H1 (cell line): ENCODE data around the gene SAFB2.

Experiments
- EZH2 ChIP-seq: fragments of 200-600 bp; sonication (generic); IDR thresholded peaks from 2 replicates; pipeline ENCODE4 v1.7.1; 2012; ENCODE audit warnings: low read depth, mild to moderate bottlenecking, moderate library complexity, low read length, inconsistent platforms; ENCODE audit not compliant: severe bottlenecking
- HDAC6 ChIP-seq: IDR thresholded peaks from one replicate; pipeline ENCODE4 v1.7.1; 2012; ENCODE audit warnings: low read depth, mild to moderate bottlenecking, inconsistent platforms, low read length, moderate library complexity
- JUN ChIP-seq: IDR thresholded peaks from 2 replicates; pipeline ENCODE4 v1.6.1; 2011; ENCODE audit warnings: low read depth, mild to moderate bottlenecking, improper control_type of control experiment, low read length
- POLR2A ChIP-seq, 2 experiments: IDR thresholded peaks; 1 replicate in 1 of 2; 2 replicates in 1 of 2; pipeline ENCODE4 v1.6.1; 2011; ENCODE audit warnings: low read depth in 2 of 2, low read length in 2 of 2, mild to moderate bottlenecking in 2 of 2; ENCODE audit errors: control extremely low read depth in 1 of 2
- POLR2AphosphoS5 ChIP-seq: IDR thresholded peaks from 2 replicates; pipeline ENCODE4 v1.6.1; 2011; ENCODE audit warnings: low read depth, low read length
- SIN3A ChIP-seq, 2 experiments: IDR thresholded peaks in 1 of 2; conservative IDR thresholded peaks in 1 of 2; 2 replicates each; pipeline ENCODE4 v1.6.1; 2011 to 2012; ENCODE audit warnings: low read length in 2 of 2, improper control_type of control experiment in 1 of 2, low read depth in 1 of 2, mild to moderate bottlenecking in 1 of 2
- SP4 ChIP-seq: IDR thresholded peaks from 2 replicates; pipeline ENCODE4 v1.6.1; 2012; ENCODE audit warnings: low read length, inconsistent platforms
- SRF ChIP-seq: IDR thresholded peaks from 2 replicates; pipeline ENCODE4 v1.6.1; 2011; ENCODE audit warnings: mild to moderate bottlenecking, low read depth, low read length, moderate library complexity
- SUZ12 ChIP-seq: fragments of 200-600 bp; sonication (generic); IDR thresholded peaks from 2 replicates; pipeline ENCODE4 v1.6.1; 2012; ENCODE audit warnings: mild to moderate bottlenecking, inconsistent platforms, low read length, moderate library complexity, mixed read lengths
- ZNF274 ChIP-seq: IDR thresholded peaks from 2 replicates; pipeline ENCODE4 v1.7.0; 2012; ENCODE audit warnings: low read length, borderline replicate concordance; ENCODE audit errors: extremely low read depth
- TF ChIP-seq, protein P1 (sequence below), 3 experiments: IDR thresholded peaks; 1 replicate in 2 of 3; 2 replicates in 1 of 3; pipeline versions ENCODE4 v1.5.1 to v1.6.1; 2011; ENCODE audit warnings: low read length in 3 of 3, mild to moderate bottlenecking in 3 of 3, inconsistent platforms in 2 of 3, low read depth in 1 of 3, moderate library complexity in 1 of 3; ENCODE audit not compliant: insufficient read depth in 1 of 3; ENCODE audit errors: control extremely low read depth in 1 of 3
- TF ChIP-seq, protein P2 (sequence below): IDR thresholded peaks from 2 replicates; pipeline ENCODE4 v1.6.1; 2012; ENCODE audit warnings: inconsistent platforms

DNA sequence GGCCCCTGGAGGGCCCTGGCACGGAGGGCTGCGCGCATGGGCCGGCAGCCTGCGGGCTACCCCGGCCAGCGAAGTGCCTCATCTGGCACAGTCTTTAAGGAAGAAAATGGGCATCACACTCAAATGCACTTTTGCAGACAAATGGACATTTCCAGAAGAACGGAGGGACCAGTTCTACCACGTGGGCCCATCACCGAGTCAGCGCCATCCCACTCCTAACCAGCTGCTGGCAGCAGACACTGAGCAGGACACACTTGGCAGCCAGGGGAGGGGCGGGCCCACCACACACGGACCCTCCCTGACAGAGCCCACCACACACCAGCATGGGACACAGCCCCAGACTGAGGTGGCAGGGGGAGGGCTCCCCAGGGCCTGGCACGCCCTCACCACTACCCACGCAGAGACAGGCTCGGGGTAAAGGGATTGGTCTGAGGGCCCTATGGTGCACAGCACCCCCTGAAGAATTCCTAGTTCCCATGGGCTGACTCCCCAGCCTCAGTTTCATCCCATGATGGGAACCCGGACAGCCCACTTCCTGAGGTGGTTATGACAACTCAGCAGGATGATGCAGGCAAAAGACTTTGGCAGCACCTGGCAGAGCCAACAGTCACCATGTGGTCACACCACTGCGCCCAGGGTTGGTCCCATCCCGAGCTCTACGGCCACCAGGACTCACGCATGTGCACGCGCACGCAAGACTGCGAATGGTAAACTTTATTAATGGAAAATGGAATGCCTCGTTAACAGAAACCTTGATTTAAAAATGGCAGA lies 36.1 kb downstream of the SAFB2 start:
- TF ChIP-seq, protein P1, sequence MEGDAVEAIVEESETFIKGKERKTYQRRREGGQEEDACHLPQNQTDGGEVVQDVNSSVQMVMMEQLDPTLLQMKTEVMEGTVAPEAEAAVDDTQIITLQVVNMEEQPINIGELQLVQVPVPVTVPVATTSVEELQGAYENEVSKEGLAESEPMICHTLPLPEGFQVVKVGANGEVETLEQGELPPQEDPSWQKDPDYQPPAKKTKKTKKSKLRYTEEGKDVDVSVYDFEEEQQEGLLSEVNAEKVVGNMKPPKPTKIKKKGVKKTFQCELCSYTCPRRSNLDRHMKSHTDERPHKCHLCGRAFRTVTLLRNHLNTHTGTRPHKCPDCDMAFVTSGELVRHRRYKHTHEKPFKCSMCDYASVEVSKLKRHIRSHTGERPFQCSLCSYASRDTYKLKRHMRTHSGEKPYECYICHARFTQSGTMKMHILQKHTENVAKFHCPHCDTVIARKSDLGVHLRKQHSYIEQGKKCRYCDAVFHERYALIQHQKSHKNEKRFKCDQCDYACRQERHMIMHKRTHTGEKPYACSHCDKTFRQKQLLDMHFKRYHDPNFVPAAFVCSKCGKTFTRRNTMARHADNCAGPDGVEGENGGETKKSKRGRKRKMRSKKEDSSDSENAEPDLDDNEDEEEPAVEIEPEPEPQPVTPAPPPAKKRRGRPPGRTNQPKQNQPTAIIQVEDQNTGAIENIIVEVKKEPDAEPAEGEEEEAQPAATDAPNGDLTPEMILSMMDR (IDR thresholded peaks at IDR 0.05; ENCODE audit: control extremely low read depth in 1 of 3, insufficient read depth in 1 of 3, low read depth in 1 of 3, low read length in 3 of 3) = no peak
- TF ChIP-seq SIN3A (conservative IDR thresholded peaks at IDR 0.05 in 1 of 2, IDR thresholded peaks at IDR 0.05 in 1 of 2; ENCODE audit: low read depth in 1 of 2, low read length in 2 of 2) (no peak), ZNF274 (no peak), SUZ12 (no peak), POLR2AphosphoS5 (no peak), JUN (no peak), HDAC6 (no peak), POLR2A (IDR thresholded peaks at IDR 0.05; ENCODE audit: control extremely low read depth in 1 of 2, low read depth in 2 of 2, low read length in 2 of 2) (no peak), SP4 (no peak), EZH2 (no peak), SRF (no peak)
- TF ChIP-seq, protein P2, sequence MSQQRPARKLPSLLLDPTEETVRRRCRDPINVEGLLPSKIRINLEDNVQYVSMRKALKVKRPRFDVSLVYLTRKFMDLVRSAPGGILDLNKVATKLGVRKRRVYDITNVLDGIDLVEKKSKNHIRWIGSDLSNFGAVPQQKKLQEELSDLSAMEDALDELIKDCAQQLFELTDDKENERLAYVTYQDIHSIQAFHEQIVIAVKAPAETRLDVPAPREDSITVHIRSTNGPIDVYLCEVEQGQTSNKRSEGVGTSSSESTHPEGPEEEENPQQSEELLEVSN = no peak
